NB4 (cell line): ENCODE measurements around the gene DYDC2.

Experiments
- DNase-seq: peaks from one replicate; pipeline ENCODE4 v3.0.0; 2010; ENCODE audit warnings: low read depth
- H3K4me3 ChIP-seq: one replicate; pipeline ENCODE4 v1.5.1; 2011; ENCODE audit warnings: mild to moderate bottlenecking, low read depth, low read length, moderate library complexity
- MAX ChIP-seq: IDR thresholded peaks from 2 replicates; pipeline ENCODE4 v1.6.1; 2011; ENCODE audit warnings: low read depth, low read length
- MYC ChIP-seq: IDR thresholded peaks from 2 replicates; pipeline ENCODE4 v1.6.1; 2011; ENCODE audit warnings: low read depth, low read length
- POLR2A ChIP-seq: IDR thresholded peaks from 2 replicates; pipeline ENCODE4 v1.6.1; 2011; ENCODE audit warnings: mild to moderate bottlenecking; ENCODE audit not compliant: insufficient read length; ENCODE audit errors: extremely low read depth
- TF ChIP-seq, protein P1 (sequence below): IDR thresholded peaks from one replicate; pipeline ENCODE4 v1.5.1; 2012; ENCODE audit warnings: low read depth, low read length

The DYDC2 gene

DNA sequence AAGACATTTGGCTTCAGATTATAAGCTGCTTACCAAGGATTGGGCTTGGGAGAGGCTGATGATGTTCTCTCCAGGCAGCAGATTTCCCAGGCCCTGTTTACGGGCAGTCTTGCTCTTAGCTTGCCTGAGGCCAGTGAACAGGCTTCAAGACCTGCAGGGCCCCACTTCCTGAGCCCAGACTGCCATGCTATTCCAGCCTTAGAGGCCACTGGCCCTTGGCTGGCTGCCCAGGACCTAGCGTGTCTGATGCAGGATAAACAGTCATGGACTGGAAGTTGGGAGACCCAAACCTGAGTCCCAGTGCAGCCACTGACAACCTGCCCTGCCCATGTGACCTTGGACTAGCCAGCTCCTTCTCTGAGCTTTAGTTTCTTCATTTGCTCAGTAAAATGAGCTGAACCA lies 54.7 kb downstream of the DYDC2 start:
- H3K4me3 ChIP-seq: no peak overlapping the region
- DNase-seq: no peak
- TF ChIP-seq POLR2A (no peak), MAX (no peak), MYC (no peak)
- TF ChIP-seq, protein P1, sequence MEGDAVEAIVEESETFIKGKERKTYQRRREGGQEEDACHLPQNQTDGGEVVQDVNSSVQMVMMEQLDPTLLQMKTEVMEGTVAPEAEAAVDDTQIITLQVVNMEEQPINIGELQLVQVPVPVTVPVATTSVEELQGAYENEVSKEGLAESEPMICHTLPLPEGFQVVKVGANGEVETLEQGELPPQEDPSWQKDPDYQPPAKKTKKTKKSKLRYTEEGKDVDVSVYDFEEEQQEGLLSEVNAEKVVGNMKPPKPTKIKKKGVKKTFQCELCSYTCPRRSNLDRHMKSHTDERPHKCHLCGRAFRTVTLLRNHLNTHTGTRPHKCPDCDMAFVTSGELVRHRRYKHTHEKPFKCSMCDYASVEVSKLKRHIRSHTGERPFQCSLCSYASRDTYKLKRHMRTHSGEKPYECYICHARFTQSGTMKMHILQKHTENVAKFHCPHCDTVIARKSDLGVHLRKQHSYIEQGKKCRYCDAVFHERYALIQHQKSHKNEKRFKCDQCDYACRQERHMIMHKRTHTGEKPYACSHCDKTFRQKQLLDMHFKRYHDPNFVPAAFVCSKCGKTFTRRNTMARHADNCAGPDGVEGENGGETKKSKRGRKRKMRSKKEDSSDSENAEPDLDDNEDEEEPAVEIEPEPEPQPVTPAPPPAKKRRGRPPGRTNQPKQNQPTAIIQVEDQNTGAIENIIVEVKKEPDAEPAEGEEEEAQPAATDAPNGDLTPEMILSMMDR: no peak

DNA sequence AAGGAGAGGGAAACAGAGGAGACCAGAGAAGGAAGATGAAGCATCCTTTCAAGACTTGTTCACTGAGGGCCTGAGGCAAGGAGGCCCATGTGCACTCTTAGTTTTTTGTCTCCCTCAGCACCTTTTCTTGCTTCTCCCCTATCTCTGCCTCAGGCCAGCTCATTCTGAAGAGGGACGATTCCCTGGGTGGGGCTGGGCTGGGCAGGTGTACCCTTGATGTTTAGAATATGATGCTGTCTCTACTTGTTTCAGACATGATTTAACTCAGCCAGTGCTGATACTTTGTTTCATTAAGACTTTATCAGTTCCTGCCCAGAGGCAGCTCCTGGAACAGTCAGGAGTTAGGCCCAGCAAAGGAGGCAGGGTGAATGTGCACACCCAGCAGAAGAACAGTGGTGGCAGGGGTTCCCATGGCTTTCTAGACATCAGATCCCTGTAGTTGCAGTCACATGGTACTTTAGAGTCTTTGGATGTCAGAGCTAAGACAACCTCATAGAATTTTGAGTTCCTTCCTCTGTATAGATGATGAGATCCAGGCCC lies 55.2 kb downstream of the DYDC2 start:
- no peak for DNase-seq
- H3K4me3 ChIP-seq: no peak overlapping the region
- TF ChIP-seq POLR2A: no peak
- no peak for TF ChIP-seq MAX
- TF ChIP-seq, protein P1: no peak
- no peak for TF ChIP-seq MYC

GRCh38 chr10:80412486-80412885 lies 55.9 kb downstream of the DYDC2 start:
- peak; percentile 24 for DNase-seq
- H3K4me3 ChIP-seq: no peak overlapping the region
- TF ChIP-seq MYC (no peak), MAX (no peak), POLR2A (no peak)
- TF ChIP-seq, protein P1: no peak

DNA sequence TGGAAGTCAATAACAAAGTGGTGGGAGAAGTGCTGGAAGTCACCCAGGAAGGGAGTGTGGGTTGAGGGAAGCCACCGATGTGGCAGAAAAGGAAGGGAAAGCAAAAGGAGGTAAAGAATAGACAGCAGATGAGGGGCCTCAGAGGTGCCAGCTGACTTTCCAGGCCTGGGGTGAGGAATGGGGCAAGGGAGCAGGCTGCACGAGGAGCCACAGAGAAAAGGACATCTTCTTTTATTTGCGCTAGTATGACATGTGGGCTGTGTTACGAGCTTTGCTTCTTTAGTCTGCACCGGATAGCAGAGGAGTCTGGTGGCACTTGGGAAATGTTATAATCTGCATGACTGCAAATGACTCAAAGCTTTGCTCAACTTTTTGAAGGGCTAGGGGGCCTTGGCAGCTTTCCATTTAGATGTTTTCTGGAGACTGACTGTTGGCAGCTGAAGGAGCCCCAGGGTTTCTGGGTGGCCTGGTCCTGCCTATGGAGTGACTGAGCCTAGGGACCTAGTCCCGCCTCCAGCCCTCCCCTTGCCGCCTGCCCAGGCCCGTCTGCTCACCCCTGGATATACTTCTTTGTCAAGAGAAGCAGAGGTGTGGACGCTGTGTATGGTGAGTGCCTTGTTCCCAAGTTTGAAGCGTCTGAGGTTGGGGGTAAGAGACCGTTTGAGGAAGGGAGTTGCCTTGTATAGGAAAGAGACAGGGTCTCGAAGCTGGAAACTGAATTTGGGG lies 56.9 kb downstream of the DYDC2 start:
- peak; percentile 49 for DNase-seq
- no peak for TF ChIP-seq MAX
- no peak for TF ChIP-seq MYC
- TF ChIP-seq, protein P1: no peak
- no peak for TF ChIP-seq POLR2A
- H3K4me3 ChIP-seq: no peak overlapping the region

- no peak overlapping the region for H3K4me3 ChIP-seq
- no peak for DNase-seq
- TF ChIP-seq MYC (no peak), MAX (no peak), POLR2A (no peak)
- TF ChIP-seq, protein P1: no peak
Measured at GRCh38 chr10:80414142-80414895, 57.7 kb downstream of the DYDC2 start.
